ENCODE data around the gene PRMT6. TPM values are rescaled to one million over a fixed set of nuclear protein-coding genes. Genes with fewer than 3 reads are reported as not detected.
"Not testable (repeated sequence)": the region's sequence is repeated elsewhere in the genome, so short reads cannot be mapped to it uniquely, and the experiment has no call there.

PRMT6 gene
- 20.6 TPM for total RNA-seq

- peak; percentile 71 for DNase-seq
These were observed at the start of gene PRMT6 for GRCh38 chr1:107056426-107057196. Gene PRMT6 (plus strand): TSS chr1:107056674. CDS start chr1:107056716, 42 bp downstream.

- DNase-seq: no peak
These were observed 47.2 kb upstream of the PRMT6 start for GRCh38 chr1:107009281-107009680.

- no peak for DNase-seq
These were observed 45.9 kb upstream of the PRMT6 start for GRCh38 chr1:107010582-107010981.

GRCh38 chr1:107016376-107016978, 40.0 kb upstream of the PRMT6 start:
- no peak for DNase-seq

GRCh38 chr1:107018445-107018844, 38.0 kb upstream of the PRMT6 start:
- DNase-seq: no peak

- DNase-seq: no peak
These were observed 37.3 kb upstream of the PRMT6 start for GRCh38 chr1:107019166-107019565.

- not testable (repeated sequence) for DNase-seq
These were observed 17.6 kb upstream of the PRMT6 start for GRCh38 chr1:107038874-107039273.

- not testable (repeated sequence) for DNase-seq
These were observed 11.9 kb upstream of the PRMT6 start for GRCh38 chr1:107044310-107045220.

GRCh38 chr1:107047602-107048001, 8.9 kb upstream of the PRMT6 start:
- no peak for DNase-seq

GRCh38 chr1:107048241-107048640, 8.2 kb upstream of the PRMT6 start:
- no peak for DNase-seq

GRCh38 chr1:107051266-107051665, 5.2 kb upstream of the PRMT6 start:
- no peak for DNase-seq

GRCh38 chr1:107055919-107056425, 502 bp upstream of the PRMT6 start:
- not testable (repeated sequence) for DNase-seq

GRCh38 chr1:107057197-107058133, 991 bp downstream of the PRMT6 start:
- DNase-seq: peak; percentile 69

GRCh38 chr1:107058245-107059032, 2.0 kb downstream of the PRMT6 start:
- no peak for DNase-seq

GRCh38 chr1:107061886-107062285, 5.4 kb downstream of the PRMT6 start:
- DNase-seq: no peak

GRCh38 chr1:107073493-107073892, 17.0 kb downstream of the PRMT6 start:
- DNase-seq: no peak

- DNase-seq: no peak
These were observed 20.4 kb downstream of the PRMT6 start for GRCh38 chr1:107076841-107077240.

GRCh38 chr1:107079249-107079648, 22.8 kb downstream of the PRMT6 start:
- no peak for DNase-seq

GRCh38 chr1:107081102-107081501, 24.6 kb downstream of the PRMT6 start:
- DNase-seq: no peak

GRCh38 chr1:107091418-107091817, 34.9 kb downstream of the PRMT6 start:
- DNase-seq: no peak

GRCh38 chr1:107093395-107093794, 36.9 kb downstream of the PRMT6 start:
- not testable (repeated sequence) for DNase-seq
